ENCODE results near the gene HMG20A.

Gene HMG20A

DNA sequence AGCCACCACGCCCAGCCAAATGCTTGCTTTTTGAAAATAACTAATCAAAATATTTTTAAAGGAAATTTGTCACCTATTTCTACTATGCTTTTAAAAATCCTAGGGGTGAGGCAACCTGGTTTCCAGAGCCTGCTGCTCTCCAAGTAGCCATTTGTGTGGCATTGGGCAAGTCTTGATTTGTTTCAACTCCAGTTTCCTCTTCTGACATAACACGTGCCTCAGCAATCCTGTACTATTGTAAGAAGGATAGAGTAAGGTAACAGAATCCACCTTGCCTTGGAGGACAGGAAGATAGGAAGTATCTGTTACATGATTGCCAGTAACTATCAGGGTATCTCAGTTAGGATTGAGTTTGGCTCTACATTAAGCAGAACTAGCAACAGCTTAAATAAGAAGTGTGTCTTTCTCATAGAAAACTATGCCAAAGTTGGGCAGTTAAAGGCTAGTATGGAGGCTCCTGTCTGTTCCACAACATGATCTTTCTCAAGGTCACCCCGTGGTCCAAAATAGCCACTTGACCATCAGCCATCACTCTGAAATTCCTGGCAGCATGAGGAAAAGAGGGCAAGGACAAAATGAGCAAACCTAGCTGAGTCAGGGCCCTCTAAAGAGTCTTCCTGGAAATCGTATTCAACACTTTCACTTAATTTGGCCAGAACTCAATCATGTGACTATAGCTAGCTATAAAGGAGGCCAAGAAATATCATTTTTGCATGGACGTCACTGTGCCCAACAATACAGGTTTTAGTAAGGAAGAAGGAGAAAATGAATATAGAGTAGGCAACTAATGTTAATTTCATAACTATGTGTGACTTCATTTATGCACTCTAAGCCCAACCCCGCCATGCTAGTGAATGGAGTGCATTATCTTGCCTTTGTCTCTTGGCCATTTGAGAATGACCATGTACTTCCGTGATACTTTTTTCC is 66.1 kb downstream of the HMG20A start:
- no peak for DNase-seq (ENCODE audit: extremely low read depth, low read depth)
- TF ChIP-seq, protein P1, sequence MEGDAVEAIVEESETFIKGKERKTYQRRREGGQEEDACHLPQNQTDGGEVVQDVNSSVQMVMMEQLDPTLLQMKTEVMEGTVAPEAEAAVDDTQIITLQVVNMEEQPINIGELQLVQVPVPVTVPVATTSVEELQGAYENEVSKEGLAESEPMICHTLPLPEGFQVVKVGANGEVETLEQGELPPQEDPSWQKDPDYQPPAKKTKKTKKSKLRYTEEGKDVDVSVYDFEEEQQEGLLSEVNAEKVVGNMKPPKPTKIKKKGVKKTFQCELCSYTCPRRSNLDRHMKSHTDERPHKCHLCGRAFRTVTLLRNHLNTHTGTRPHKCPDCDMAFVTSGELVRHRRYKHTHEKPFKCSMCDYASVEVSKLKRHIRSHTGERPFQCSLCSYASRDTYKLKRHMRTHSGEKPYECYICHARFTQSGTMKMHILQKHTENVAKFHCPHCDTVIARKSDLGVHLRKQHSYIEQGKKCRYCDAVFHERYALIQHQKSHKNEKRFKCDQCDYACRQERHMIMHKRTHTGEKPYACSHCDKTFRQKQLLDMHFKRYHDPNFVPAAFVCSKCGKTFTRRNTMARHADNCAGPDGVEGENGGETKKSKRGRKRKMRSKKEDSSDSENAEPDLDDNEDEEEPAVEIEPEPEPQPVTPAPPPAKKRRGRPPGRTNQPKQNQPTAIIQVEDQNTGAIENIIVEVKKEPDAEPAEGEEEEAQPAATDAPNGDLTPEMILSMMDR (IDR thresholded peaks at IDR 0.05; ENCODE audit: low read depth, low read length): no peak

DNA sequence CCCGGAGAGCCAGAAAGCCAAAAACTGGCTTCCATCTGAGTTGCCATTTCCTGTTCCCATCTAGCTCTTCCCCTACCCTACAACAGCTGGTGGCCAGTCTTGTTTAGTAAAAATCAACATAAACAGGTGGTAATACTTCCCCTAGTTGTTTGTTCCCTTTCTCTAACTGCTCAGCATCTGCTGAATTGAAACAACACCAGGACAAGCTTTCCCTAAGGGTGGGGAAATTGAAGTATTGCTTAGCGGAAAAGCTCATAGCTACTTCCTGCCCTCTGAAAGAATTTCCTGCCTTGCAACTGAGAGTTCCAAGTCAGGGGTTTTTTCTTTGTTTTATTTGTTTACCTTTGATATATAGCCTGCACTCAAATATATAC is 66.8 kb downstream of the HMG20A start:
- no peak for DNase-seq (ENCODE audit: extremely low read depth, low read depth)
- TF ChIP-seq, protein P1 (IDR thresholded peaks at IDR 0.05; ENCODE audit: low read depth, low read length): no peak

GRCh38 chr15:77487888-77488287 is 67.2 kb downstream of the HMG20A start:
- no peak for DNase-seq (ENCODE audit: extremely low read depth, low read depth)
- TF ChIP-seq, protein P1 (IDR thresholded peaks at IDR 0.05; ENCODE audit: low read depth, low read length): no peak

DNA sequence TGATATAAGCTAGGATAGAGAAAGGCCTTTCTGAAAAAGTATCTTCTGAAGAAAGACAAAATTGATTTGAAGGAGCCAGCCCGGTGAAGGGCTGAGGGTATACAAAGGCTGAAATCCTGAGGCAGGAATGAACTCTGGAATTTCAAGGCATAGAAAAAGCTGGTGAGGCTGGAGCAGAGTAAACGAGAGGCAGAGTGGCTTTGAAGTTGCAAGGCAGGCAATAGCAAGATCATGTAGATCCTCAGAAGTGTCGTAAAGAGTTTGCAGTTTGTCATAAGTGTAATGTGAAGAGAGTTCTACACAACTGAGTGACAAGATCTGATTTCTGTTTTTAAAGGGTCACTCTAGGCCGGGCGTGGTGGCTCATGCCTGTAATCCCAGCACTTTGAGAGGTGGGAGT is 69.0 kb downstream of the HMG20A start:
- DNase-seq (ENCODE audit: extremely low read depth, low read depth): no peak
- TF ChIP-seq, protein P1 (IDR thresholded peaks at IDR 0.05; ENCODE audit: low read depth, low read length): no peak

GRCh38 chr15:77493324-77493907 is 72.7 kb downstream of the HMG20A start:
- TF ChIP-seq, protein P1 (IDR thresholded peaks at IDR 0.05; ENCODE audit: low read depth, low read length): no peak
- no peak for DNase-seq (ENCODE audit: extremely low read depth, low read depth)

- TF ChIP-seq, protein P1 (IDR thresholded peaks at IDR 0.05; ENCODE audit: low read depth, low read length): no peak
- no peak for DNase-seq (ENCODE audit: extremely low read depth, low read depth)
These were observed 73.6 kb downstream of the HMG20A start for GRCh38 chr15:77494073-77494867.
